ENCODE measurements around the gene SLIT1. TPM values are rescaled to one million over a fixed set of nuclear protein-coding genes. Genes with fewer than 3 reads are reported as not detected.

Gene SLIT1
- polyA plus RNA-seq, 1 donor (not counting 4 experiments of a cell fraction or from before 2014, with no cell fraction given), result 0.01 TPM

- Histone ChIP-seq H3K4me1 (ENCODE audit: control insufficient read depth, extremely low read depth, insufficient read depth, low read length) (no peaks in the 10 kb centered on the region), H3K79me2 (ENCODE audit: control insufficient read depth, insufficient read depth, low read length) (no peaks in the 10 kb centered on the region), H3K4me3 (ENCODE audit: control insufficient read depth in 2 of 3, extremely low read depth in 1 of 3, insufficient read depth in 2 of 3, low read depth in 1 of 3, low read length in 3 of 3) (no peak overlapping the region), H2AFZ (ENCODE audit: control insufficient read depth, low read length) (no peak overlapping the region), H3K9me1 (ENCODE audit: control insufficient read depth, extremely low read depth, insufficient read depth, low read length) (no peaks in the 10 kb centered on the region), H3K36me3 (ENCODE audit: control insufficient read depth in 2 of 2, extremely low read depth in 1 of 2, insufficient read depth in 2 of 2, low read length in 2 of 2) (no peaks in the 10 kb centered on the region), H3K27me3 (ENCODE audit: control insufficient read depth, extremely low read depth, insufficient read depth, low read length) (peaks cover 13% of the 10 kb centered on the region), H4K20me1 (ENCODE audit: control insufficient read depth, extremely low read depth, insufficient read depth, low read length) (no peaks in the 10 kb centered on the region), H3K9me3 (ENCODE audit: control insufficient read depth, low read depth, low read length) (no peaks in the 10 kb centered on the region), H3K27ac (ENCODE audit: control insufficient read depth, insufficient read depth, low read length) (no peak overlapping the region), H3K9ac (ENCODE audit: control insufficient read depth, extremely low read depth, insufficient read depth, low read length) (no peak overlapping the region), H3K4me2 (ENCODE audit: control insufficient read depth, extremely low read depth, insufficient read depth, low read depth, low read length) (no peak overlapping the region)
- dilution Hi-C loops (cut with MboI; ENCODE audit: extremely low pct_ligation_motif_present, low sequenced_read_pairs), result no loop called here
- DNase-seq (ENCODE audit: low read depth, low spot score), result no peak
- no peak for FAIRE-seq
- TF ChIP-seq CTCF (optimal IDR thresholded peaks at IDR 0.05 in 1 of 3, IDR thresholded peaks at IDR 0.05 in 1 of 3, conservative IDR thresholded peaks at IDR 0.05 in 1 of 3; ENCODE audit: extremely low read depth in 1 of 3, insufficient read depth in 2 of 3, low read length in 3 of 3), result no peak
- no peak for TF ChIP-seq EZH2 (IDR thresholded peaks at IDR 0.05; ENCODE audit: low read length)
These were observed 83.3 kb downstream of the SLIT1 start for GRCh38 chr10:97102441-97102840.

GRCh38 chr10:97101166-97101940 is 84.4 kb downstream of the SLIT1 start:
- dilution Hi-C loops (cut with MboI; ENCODE audit: extremely low pct_ligation_motif_present, low sequenced_read_pairs), result no loop called here
- Histone ChIP-seq H3K27me3 (ENCODE audit: control insufficient read depth, extremely low read depth, insufficient read depth, low read length) (peaks cover 23% of the 10 kb centered on the region), H3K9me1 (ENCODE audit: control insufficient read depth, extremely low read depth, insufficient read depth, low read length) (no peaks in the 10 kb centered on the region), H3K27ac (ENCODE audit: control insufficient read depth, insufficient read depth, low read length) (no peak overlapping the region), H3K79me2 (ENCODE audit: control insufficient read depth, insufficient read depth, low read length) (no peaks in the 10 kb centered on the region), H3K36me3 (ENCODE audit: control insufficient read depth in 2 of 2, extremely low read depth in 1 of 2, insufficient read depth in 2 of 2, low read length in 2 of 2) (no peaks in the 10 kb centered on the region), H3K4me3 (ENCODE audit: control insufficient read depth in 2 of 3, extremely low read depth in 1 of 3, insufficient read depth in 2 of 3, low read depth in 1 of 3, low read length in 3 of 3) (no peak overlapping the region), H2AFZ (ENCODE audit: control insufficient read depth, low read length) (no peak overlapping the region), H3K9me3 (ENCODE audit: control insufficient read depth, low read depth, low read length) (no peaks in the 10 kb centered on the region), H3K4me1 (ENCODE audit: control insufficient read depth, extremely low read depth, insufficient read depth, low read length) (no peaks in the 10 kb centered on the region), H3K4me2 (ENCODE audit: control insufficient read depth, extremely low read depth, insufficient read depth, low read depth, low read length) (no peak overlapping the region), H4K20me1 (ENCODE audit: control insufficient read depth, extremely low read depth, insufficient read depth, low read length) (no peaks in the 10 kb centered on the region), H3K9ac (ENCODE audit: control insufficient read depth, extremely low read depth, insufficient read depth, low read length) (no peak overlapping the region)
- TF ChIP-seq CTCF (optimal IDR thresholded peaks at IDR 0.05 in 1 of 3, IDR thresholded peaks at IDR 0.05 in 1 of 3, conservative IDR thresholded peaks at IDR 0.05 in 1 of 3; ENCODE audit: extremely low read depth in 1 of 3, insufficient read depth in 2 of 3, low read length in 3 of 3), result no peak
- no peak for FAIRE-seq
- no peak for DNase-seq (ENCODE audit: low read depth, low spot score)

Data from keratinocyte (primary cell).